Kidney epithelial cell (primary cell): ENCODE measurements around the gene ARHGAP8. TPM values are rescaled to one million over a fixed set of nuclear protein-coding genes. Genes with fewer than 3 reads are reported as not detected.

ENCODE experiments used
- DNase-seq: peaks from one replicate; pipeline ENCODE4 v3.0.0-alpha.2; 2010; ENCODE audit warnings: low read depth
- H3K27me3 ChIP-seq: 2 replicates; pipeline ENCODE4 v1.6.0; 2011; ENCODE audit warnings: low read length; ENCODE audit not compliant: control insufficient read depth, insufficient read depth
- H3K36me3 ChIP-seq: 2 replicates; pipeline ENCODE4 v1.5.1; 2011; ENCODE audit warnings: low read length; ENCODE audit not compliant: control insufficient read depth, insufficient read depth
- H3K4me3 ChIP-seq: 2 replicates; pipeline ENCODE4 v1.5.1; 2011; ENCODE audit warnings: low read depth, mild to moderate bottlenecking, control low read depth, low read length
- total RNA-seq: library from RNA; depleted of rRNA; stranded (reverse); fragments of >200 nt; gene quantifications from 2 replicates; pipeline ENCODE4 v1.2.3, GENCODE V29; 2015
- TF ChIP-seq, protein P1 (sequence below): IDR thresholded peaks from 2 replicates; pipeline ENCODE4 v1.5.1; 2011; ENCODE audit warnings: mild to moderate bottlenecking, moderate library complexity, low read length, control low read depth, inconsistent platforms; ENCODE audit not compliant: insufficient read depth, poor library complexity, severe bottlenecking

The ARHGAP8 gene
- total RNA-seq, 1 donor from 2014 or later: 22.9 TPM

DNA sequence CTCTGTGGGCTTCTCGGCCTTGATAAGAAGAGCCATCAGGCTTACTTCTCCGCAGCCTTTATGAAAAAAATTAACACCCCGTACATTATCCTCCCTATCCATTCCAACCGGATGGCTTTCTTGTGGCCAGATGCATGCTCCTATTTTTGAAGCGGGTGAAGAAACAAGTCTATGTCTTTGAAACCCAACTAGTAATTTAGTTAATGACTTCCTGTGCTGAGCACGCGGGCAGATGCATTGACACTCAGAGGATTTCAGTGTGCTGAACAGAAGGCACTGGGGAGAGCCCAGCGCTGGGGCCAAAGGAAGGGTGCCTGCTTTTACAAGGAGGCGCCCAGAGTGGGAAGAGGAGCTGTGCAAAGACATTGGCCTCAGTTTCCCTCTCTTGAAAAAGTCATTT, 53.3 kb downstream of the ARHGAP8 start:
- H3K4me3 ChIP-seq: no peak overlapping the region
- peaks cover 1% of the 10 kb centered on the region for H3K36me3 ChIP-seq
- TF ChIP-seq, protein P1, sequence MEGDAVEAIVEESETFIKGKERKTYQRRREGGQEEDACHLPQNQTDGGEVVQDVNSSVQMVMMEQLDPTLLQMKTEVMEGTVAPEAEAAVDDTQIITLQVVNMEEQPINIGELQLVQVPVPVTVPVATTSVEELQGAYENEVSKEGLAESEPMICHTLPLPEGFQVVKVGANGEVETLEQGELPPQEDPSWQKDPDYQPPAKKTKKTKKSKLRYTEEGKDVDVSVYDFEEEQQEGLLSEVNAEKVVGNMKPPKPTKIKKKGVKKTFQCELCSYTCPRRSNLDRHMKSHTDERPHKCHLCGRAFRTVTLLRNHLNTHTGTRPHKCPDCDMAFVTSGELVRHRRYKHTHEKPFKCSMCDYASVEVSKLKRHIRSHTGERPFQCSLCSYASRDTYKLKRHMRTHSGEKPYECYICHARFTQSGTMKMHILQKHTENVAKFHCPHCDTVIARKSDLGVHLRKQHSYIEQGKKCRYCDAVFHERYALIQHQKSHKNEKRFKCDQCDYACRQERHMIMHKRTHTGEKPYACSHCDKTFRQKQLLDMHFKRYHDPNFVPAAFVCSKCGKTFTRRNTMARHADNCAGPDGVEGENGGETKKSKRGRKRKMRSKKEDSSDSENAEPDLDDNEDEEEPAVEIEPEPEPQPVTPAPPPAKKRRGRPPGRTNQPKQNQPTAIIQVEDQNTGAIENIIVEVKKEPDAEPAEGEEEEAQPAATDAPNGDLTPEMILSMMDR: no peak
- no peak for DNase-seq
- no peaks in the 10 kb centered on the region for H3K27me3 ChIP-seq

DNA sequence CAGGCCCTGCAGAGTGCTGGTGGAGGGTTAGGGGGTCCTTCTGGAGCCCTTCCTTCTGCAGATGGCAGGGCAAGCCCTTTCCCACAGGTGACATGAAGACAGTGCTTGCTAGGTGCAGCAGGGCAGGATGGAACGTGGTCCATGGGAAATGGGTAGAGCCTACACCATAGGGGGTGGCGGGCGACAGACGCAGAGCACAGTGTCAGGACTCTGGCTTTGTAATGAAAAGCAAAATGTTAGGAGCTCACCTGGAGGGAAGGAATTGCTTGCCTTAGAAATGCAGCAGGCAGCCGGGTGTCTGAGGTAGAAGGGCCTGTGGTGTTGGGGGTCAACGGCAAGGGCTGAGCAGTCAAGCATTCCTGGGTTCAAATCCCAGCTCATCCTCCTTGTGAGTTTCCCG, 54.9 kb downstream of the ARHGAP8 start:
- Histone ChIP-seq H3K27me3 (no peaks in the 10 kb centered on the region), H3K36me3 (peaks cover 1% of the 10 kb centered on the region), H3K4me3 (no peak overlapping the region)
- TF ChIP-seq, protein P1: no peak
- no peak for DNase-seq

DNA sequence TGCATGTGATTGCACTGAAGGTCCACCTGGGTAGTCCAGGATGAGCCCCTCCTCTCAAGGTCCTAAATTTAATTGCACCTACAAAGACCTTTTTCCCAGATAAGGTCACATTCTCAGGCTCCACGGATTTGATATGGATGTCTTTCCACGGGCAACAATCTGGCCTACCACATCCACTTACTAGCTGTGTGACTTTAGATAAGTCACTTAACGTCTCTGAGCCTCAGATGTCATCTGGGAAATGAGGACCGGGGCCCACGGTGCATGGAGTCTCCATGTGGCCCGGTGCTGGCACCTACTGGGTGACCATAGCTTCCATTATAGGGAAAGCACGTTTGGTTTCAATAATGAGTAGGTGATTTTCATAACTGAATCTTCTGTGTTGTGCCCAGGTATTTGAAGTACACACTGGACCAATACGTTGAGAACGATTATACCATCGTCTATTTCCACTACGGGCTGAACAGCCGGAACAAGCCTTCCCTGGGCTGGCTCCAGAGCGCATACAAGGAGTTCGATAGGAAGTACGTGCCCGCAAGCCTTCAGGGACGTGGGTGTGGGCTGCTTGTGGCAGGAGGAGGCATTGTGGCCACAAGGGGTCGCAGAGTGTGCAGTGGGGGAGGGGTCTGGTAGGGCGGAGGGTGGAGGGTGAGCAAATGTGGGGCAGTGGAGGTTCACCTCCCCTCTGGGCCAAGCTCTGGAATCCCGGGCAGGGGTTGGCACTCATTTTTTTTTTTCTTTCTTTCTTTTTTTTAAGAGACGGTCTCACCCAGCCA, 55.7 kb downstream of the ARHGAP8 start:
- peaks cover 1% of the 10 kb centered on the region for H3K36me3 ChIP-seq
- H3K27me3 ChIP-seq: no peaks in the 10 kb centered on the region
- no peak overlapping the region for H3K4me3 ChIP-seq
- no peak for DNase-seq
- TF ChIP-seq, protein P1: peak; percentile 41

DNA sequence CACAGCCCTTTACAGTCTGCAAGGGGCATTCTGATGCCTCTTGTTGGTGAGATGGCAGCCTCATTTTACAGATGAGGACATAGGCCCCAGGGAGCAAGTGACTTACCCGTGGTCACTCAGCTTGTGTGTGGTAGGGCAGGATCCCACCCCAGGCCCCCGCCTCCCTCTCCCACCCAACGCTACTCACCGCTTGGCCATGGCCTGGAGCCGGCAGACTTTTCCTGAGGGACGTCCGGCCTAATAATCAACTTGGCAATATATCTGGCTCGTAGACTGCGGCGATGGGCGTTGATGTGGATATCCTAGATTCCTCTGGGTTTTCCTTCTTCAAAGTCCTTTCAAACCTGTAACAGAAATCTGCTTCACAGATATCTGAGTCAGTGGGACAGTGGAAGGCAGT, 57.1 kb downstream of the ARHGAP8 start:
- TF ChIP-seq, protein P1: no peak
- no peak for DNase-seq

DNA sequence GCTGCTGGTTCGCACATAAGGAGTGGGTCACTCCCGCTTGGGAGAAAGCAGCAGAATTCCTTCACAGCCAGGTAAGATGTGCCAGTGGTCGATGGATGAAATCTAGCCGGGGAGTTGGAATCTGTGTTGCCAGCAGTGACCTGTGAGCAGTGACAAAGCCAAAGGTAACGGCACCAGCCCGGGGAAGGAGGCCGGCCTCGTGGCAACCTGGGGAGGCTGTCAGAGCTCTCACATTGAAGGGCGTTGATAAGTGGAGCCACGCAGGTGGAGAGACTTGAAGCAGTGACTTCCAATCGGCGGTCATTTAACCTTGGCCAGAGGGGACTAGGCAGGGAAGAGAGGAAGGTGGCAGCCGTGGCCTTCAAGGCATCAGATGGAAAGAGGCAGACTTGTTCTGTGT, 58.8 kb downstream of the ARHGAP8 start:
- H3K27me3 ChIP-seq: no peaks in the 10 kb centered on the region
- no peaks in the 10 kb centered on the region for H3K36me3 ChIP-seq
- DNase-seq: no peak
- TF ChIP-seq, protein P1: no peak
- no peak overlapping the region for H3K4me3 ChIP-seq

More for the DNA sequence above, 57.1 kb downstream of the ARHGAP8 start:
- no peaks in the 10 kb centered on the region for H3K27me3 ChIP-seq
- no peaks in the 10 kb centered on the region for H3K36me3 ChIP-seq
- no peak overlapping the region for H3K4me3 ChIP-seq

DNA sequence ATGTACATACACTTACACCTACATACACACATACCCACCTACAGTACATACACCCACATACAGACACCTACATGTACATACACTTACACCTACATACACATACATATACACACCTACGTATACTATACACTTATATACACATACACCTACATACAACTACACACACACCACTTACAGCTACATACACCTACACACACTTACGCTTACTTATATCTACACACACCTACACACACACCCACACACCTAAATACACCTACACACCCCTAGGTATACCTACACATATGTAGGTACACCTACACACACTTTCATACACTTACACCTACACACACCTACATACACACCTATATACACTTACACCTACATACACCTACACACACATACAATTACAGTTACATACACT, 61.0 kb downstream of the ARHGAP8 start:
- H3K36me3 ChIP-seq: no peaks in the 10 kb centered on the region
- no peaks in the 10 kb centered on the region for H3K27me3 ChIP-seq
- TF ChIP-seq, protein P1: no peak
- no peak overlapping the region for H3K4me3 ChIP-seq
- no peak for DNase-seq
